GM13976 (cell line): ENCODE data around the gene GTPBP1.

Source experiments
- DNase-seq: peaks from one replicate; pipeline ENCODE4 v3.0.0; 2012; ENCODE audit warnings: low spot score
- CTCF ChIP-seq: IDR thresholded peaks from 2 replicates; pipeline ENCODE4 v1.5.1; 2012; ENCODE audit warnings: borderline replicate concordance, mild to moderate bottlenecking; ENCODE audit not compliant: insufficient read depth; ENCODE audit errors: extremely low read depth, missing control alignments, control extremely low read depth
- in situ Hi-C: fragments of 300-500 bp; cut with MboI; formaldehyde crosslinking; loops from one replicate; pipeline ENCODE4 v1.12.0; 2022; ENCODE audit warnings: low sequenced_read_pairs, mixed read lengths, inconsistent platforms; ENCODE audit not compliant: unreplicated experiment

The GTPBP1 gene

DNA sequence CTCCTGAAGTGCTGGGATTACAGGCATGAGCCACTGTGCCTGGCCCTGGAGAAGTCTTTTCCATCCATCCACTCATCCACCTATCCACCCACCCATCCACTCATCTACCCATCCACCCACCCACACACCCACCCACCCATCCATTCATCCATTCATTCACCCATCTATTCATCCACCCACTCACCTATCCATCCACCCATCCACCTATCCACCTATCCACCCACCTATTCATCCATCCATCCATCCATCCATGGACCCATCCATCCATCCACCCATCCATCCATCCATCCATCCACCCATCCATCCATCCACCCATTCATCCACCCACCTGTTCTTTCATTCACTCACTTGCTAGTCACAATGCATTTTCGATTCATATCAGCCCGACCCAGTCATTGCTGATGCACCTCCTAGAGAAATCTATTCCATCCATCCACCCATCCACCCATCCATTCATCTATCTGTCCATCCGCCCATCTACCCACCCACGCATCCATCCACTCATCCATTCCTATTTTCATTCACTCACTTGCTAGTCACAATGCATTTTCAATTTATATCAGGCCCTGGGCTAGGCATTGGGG lies 67.7 kb downstream of the GTPBP1 start:
- in situ Hi-C loops = no loop called here
- no peak for DNase-seq
- no peak for TF ChIP-seq CTCF

DNA sequence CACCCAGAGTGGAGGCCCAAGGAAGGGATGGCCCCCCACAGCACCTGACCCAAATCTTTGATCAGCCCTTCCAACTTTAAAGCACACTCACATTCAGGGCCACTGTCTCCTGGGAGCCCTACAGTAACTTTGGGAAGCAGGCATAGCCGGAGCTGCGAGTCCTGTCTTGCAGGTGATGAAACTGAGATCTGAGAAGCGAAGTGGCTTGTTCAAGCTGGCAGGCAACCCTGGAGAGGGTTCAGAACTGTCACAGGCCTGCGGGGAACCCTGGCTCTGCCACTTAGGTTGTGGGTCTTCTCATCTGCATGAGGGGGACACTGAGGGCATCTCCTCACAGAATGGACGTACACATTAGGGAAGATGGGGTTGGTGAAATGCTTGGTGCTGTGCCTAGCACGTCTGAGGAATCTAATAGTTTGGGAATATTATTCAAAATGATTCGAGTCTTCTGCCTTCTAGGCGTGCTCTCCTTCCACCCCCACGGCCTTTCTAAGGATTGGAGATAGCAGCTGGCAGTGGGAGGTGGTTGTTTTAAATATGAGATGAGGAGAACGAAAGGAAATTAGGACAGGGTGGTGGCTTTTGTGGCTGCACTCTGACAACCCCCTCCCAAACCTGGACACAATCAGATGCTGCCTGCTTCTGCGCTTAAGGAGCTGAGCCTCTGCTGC lies 68.9 kb downstream of the GTPBP1 start:
- DNase-seq = no peak
- TF ChIP-seq CTCF = no peak
- in situ Hi-C loops = no loop called here

- DNase-seq = no peak
- in situ Hi-C loops = no loop called here
- TF ChIP-seq CTCF = no peak
These were observed 69.9 kb downstream of the GTPBP1 start for GRCh38 chr22:38775656-38776055.

DNA sequence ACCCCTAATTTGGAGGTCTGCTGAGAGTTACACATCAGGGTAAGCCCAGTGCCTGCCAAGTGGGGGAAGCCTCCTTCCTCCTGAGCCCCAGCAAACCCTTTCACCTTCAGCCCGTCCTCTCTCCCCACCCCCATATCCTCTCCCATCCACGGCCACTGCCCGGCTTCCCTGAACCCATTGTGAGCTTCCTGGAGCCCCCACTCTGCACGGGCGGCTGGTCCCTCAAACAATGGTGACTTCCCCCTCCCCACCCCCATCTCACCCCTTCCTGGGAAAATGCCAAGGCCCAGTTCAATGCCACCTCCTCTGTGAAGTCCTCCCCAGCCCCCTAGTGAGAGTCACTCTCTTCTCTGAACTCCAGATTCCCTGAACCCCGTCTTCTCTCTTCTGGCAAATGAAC lies 70.3 kb downstream of the GTPBP1 start:
- in situ Hi-C loops = no loop called here
- no peak for TF ChIP-seq CTCF
- DNase-seq = no peak

DNA sequence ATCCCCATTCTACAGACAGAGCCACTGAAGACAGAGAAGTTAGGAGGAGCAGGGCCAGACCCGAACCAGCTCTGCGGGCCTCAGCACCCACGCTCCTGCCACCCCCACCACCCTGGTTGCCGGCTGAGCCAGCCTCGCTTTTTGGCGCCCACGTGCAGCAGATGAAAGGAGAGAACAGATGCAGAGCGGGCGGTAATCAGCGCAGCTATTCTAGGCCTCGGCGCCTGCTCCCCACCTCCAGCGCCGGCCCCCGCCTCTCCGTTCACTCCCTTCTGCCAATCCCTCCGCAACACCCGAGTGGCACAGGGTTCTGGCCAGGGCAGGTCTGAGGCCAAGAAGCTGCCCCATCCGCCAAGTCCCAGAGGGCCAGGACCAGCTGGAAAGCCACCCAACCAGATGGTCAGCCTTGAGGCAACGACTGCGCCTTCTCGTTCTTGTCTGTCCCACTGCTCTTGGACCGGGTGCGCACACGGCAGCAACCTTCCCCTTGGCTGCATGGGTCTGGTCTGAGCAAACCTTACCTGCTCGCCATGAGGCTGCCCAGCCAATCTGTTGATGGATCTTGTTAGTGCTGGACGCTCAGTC lies 71.4 kb downstream of the GTPBP1 start:
- in situ Hi-C loops = no loop called here
- peak; percentile 23 for DNase-seq
- TF ChIP-seq CTCF = no peak

GRCh38 chr22:38781033-38781432 lies 75.3 kb downstream of the GTPBP1 start:
- DNase-seq = no peak
- in situ Hi-C loops = no loop called here
- TF ChIP-seq CTCF = no peak
